Calu3 (cell line): ENCODE results near the gene ANKS1A. TPM values are rescaled to one million over a fixed set of nuclear protein-coding genes. Genes with fewer than 3 reads are reported as not detected.

ENCODE experiments used
- BruUV-seq: library from RNA; stranded (reverse); fragments of 400-500 nt; replicated peaks from 2 replicates; lab custom pipeline; 2021; lab: Mats Ljungman, UMichigan
- CTCF ChIA-PET: fragments of 300-600 bp; sonication (Branson Sonifier 250); formaldehyde crosslinking; loops from one replicate; lab custom pipeline; 2022; ENCODE audit warnings: antibody characterized with exemption; lab: Charles Lee
- DNase-seq: peaks from one replicate; pipeline ENCODE4 v3.0.0; 2022
- H3K27ac Mint-ChIP-seq: one replicate; pipeline ENCODE4 v1.8.0; 2022; ENCODE audit warnings: mixed read lengths; ENCODE audit not compliant: unreplicated experiment
- H3K27me3 Mint-ChIP-seq: one replicate; pipeline ENCODE4 v1.8.0; 2022; ENCODE audit warnings: mixed read lengths; ENCODE audit not compliant: unreplicated experiment
- H3K36me3 Mint-ChIP-seq: one replicate; pipeline ENCODE4 v1.8.0; 2022; ENCODE audit warnings: mild to moderate bottlenecking, moderate library complexity, mixed read lengths; ENCODE audit not compliant: insufficient read depth, unreplicated experiment
- H3K4me1 Mint-ChIP-seq: one replicate; pipeline ENCODE4 v1.8.0; 2022; ENCODE audit warnings: mild to moderate bottlenecking, low read depth, mixed read lengths; ENCODE audit not compliant: unreplicated experiment
- H3K4me3 Mint-ChIP-seq: one replicate; pipeline ENCODE4 v1.8.0; 2022; ENCODE audit warnings: mild to moderate bottlenecking, low read depth, moderate library complexity, mixed read lengths; ENCODE audit not compliant: unreplicated experiment
- H3K9me3 Mint-ChIP-seq: one replicate; pipeline ENCODE4 v1.8.0; 2022; ENCODE audit warnings: low read depth, mixed read lengths; ENCODE audit not compliant: unreplicated experiment
- intact Hi-C: fragments of 100-400 bp; cut with micrococcal nuclease; formaldehyde crosslinking; loops from one replicate; pipeline ENCODE4 v1.10.0; 2022; ENCODE audit not compliant: unreplicated experiment
- total RNA-seq: library from RNA; stranded (reverse); gene quantifications from 2 replicates; pipeline ENCODE4 v1.2.3, GENCODE V29; 2022
- TF ChIP-seq, protein P1 (sequence below): fragments of 200-600 bp; IDR thresholded peaks from one replicate; pipeline ENCODE4 v1.8.0; 2022; ENCODE audit warnings: antibody characterized with exemption; ENCODE audit not compliant: unreplicated experiment

Gene ANKS1A
- total RNA-seq, 1 experiment from 2014 or later = 60.3 TPM

GRCh38 chr6:35055891-35056290 is 166.8 kb downstream of the ANKS1A start:
- no peak overlapping the region for H3K4me3 Mint-ChIP-seq
- no peaks in the 10 kb centered on the region for H3K27me3 Mint-ChIP-seq
- no TSS peak for BruUV-seq
- no peak for DNase-seq
- CTCF ChIA-PET = interaction anchor here (0.5 kb wide), 1 partner anchor 420 kb away, joined by 4 read pairs; no protein-coding TSS in a partner anchor
- intact Hi-C loops = no loop called here
- no peak overlapping the region for H3K27ac Mint-ChIP-seq
- peaks cover 6% of the 10 kb centered on the region for H3K36me3 Mint-ChIP-seq
- no peaks in the 10 kb centered on the region for H3K4me1 Mint-ChIP-seq
- H3K9me3 Mint-ChIP-seq = no peaks in the 10 kb centered on the region
- TF ChIP-seq, protein P1, sequence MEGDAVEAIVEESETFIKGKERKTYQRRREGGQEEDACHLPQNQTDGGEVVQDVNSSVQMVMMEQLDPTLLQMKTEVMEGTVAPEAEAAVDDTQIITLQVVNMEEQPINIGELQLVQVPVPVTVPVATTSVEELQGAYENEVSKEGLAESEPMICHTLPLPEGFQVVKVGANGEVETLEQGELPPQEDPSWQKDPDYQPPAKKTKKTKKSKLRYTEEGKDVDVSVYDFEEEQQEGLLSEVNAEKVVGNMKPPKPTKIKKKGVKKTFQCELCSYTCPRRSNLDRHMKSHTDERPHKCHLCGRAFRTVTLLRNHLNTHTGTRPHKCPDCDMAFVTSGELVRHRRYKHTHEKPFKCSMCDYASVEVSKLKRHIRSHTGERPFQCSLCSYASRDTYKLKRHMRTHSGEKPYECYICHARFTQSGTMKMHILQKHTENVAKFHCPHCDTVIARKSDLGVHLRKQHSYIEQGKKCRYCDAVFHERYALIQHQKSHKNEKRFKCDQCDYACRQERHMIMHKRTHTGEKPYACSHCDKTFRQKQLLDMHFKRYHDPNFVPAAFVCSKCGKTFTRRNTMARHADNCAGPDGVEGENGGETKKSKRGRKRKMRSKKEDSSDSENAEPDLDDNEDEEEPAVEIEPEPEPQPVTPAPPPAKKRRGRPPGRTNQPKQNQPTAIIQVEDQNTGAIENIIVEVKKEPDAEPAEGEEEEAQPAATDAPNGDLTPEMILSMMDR = no peak

GRCh38 chr6:35056952-35057351 is 167.9 kb downstream of the ANKS1A start:
- H3K27ac Mint-ChIP-seq = no peak overlapping the region
- CTCF ChIA-PET = no interaction called here
- no peak overlapping the region for H3K4me3 Mint-ChIP-seq
- no peaks in the 10 kb centered on the region for H3K27me3 Mint-ChIP-seq
- intact Hi-C loops = no loop called here
- no peaks in the 10 kb centered on the region for H3K4me1 Mint-ChIP-seq
- no TSS peak for BruUV-seq
- no peak for DNase-seq
- TF ChIP-seq, protein P1 = no peak
- peaks cover 6% of the 10 kb centered on the region for H3K36me3 Mint-ChIP-seq
- no peaks in the 10 kb centered on the region for H3K9me3 Mint-ChIP-seq

DNA sequence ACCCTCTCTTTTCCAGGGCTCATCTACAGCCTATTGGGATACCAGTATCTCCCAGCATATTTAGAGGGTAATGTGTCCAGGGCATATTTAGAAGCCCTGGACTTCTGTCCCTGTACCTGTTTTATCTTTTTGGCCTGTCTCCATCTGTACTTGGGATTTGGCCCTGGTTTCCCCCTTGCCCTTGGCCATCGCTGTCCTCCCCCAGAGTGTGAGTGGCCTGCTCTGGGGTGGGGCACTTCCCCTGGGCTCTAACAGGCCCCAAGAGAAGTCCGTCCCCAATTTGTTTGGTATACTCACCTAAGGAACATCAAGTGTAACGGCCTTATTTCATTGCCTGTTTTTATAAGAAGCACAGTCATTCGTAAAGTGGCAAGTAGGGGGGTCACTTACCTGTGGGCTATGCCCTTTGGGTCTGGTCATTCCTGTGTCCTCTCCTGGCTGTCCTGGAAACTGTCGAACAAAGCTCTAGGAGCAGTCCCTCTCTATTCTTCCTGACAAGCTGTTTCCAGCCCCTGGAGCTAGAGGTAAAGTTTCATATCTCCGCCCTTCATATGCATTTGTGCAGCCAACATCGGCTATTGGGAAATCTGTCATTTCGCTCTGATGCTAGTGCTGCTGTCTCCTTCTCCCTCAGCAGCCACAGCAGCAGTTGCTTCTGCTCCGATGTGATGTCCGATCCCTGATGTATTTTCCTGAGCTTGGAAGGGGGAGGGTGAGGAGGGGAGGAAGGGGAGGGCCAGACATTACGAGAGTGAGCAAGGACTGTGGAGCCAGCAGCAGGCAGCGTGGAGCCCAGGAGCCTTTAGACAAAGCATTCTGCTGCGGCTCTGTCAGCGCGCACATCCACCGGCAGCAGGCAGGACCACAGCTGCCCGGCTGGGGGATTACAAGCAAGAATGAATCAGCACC is 168.6 kb downstream of the ANKS1A start:
- TF ChIP-seq, protein P1 = no peak
- Mint-ChIP-seq H3K36me3 (peaks cover 6% of the 10 kb centered on the region), H3K27me3 (no peaks in the 10 kb centered on the region), H3K27ac (no peak overlapping the region), H3K4me1 (no peaks in the 10 kb centered on the region), H3K9me3 (no peaks in the 10 kb centered on the region), H3K4me3 (no peak overlapping the region)
- CTCF ChIA-PET = interaction anchor here (0.6 kb wide), 1 partner anchor 440 kb away, joined by 3 read pairs; no protein-coding TSS in a partner anchor
- DNase-seq = no peak
- intact Hi-C loops = no loop called here
- BruUV-seq = no TSS peak

DNA sequence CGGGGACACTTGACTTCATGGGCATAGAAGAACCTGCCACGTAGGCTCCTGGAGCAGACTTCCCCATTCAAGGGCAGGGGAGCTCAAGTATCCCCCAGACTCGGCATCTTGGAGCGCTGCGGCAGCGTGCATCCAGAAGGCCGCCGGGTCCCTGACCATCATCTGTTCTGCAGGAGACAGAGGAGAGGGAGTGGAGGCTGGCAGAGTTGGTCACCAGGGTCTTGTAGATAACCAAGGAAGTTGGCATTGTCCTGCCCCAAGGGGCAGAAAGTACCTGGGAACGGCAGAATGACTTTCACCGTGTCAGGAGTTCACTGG is 169.3 kb downstream of the ANKS1A start:
- TF ChIP-seq, protein P1 = no peak
- no peaks in the 10 kb centered on the region for H3K4me1 Mint-ChIP-seq
- H3K27ac Mint-ChIP-seq = no peak overlapping the region
- H3K4me3 Mint-ChIP-seq = no peak overlapping the region
- CTCF ChIA-PET = no interaction called here
- BruUV-seq = no TSS peak
- DNase-seq = no peak
- H3K9me3 Mint-ChIP-seq = no peaks in the 10 kb centered on the region
- peaks cover 6% of the 10 kb centered on the region for H3K36me3 Mint-ChIP-seq
- intact Hi-C loops = no loop called here
- no peaks in the 10 kb centered on the region for H3K27me3 Mint-ChIP-seq
